LoVo (cell line): ENCODE measurements around the gene TUBA1A.
A peak's percentile ranks its signal among the peaks of the same experiment; 100 is the strongest.
"Not testable (repeated sequence)": the region's sequence is repeated elsewhere in the genome, so short reads cannot be mapped to it uniquely, and the experiment has no call there.

Experiments
- DNase-seq: peaks from one replicate; pipeline ENCODE4 v3.0.0-alpha.2; 2016; ENCODE audit warnings: low spot score

TUBA1A gene

GRCh38 chr12:49200919-49201594 is 12.2 kb upstream of the TUBA1A start:
- peak; percentile 66 for DNase-seq

- DNase-seq: no peak
These were observed 9.7 kb upstream of the TUBA1A start for GRCh38 chr12:49198431-49199155.

- no peak for DNase-seq
These were observed 8.4 kb upstream of the TUBA1A start for GRCh38 chr12:49197256-49197655.

GRCh38 chr12:49195736-49196135 is 6.9 kb upstream of the TUBA1A start:
- DNase-seq: no peak

GRCh38 chr12:49193746-49194145 is 4.9 kb upstream of the TUBA1A start:
- not testable (repeated sequence) for DNase-seq

- not testable (repeated sequence) for DNase-seq
These were observed 2.6 kb upstream of the TUBA1A start for GRCh38 chr12:49191498-49191897.

- no peak for DNase-seq
These were observed 2.1 kb upstream of the TUBA1A start for GRCh38 chr12:49190974-49191373.

- no peak for DNase-seq
These were observed 1.1 kb upstream of the TUBA1A start for GRCh38 chr12:49189731-49190716.

GRCh38 chr12:49188201-49188915 is 522 bp downstream of the TUBA1A start:
- peak; percentile 75 for DNase-seq

- no peak for DNase-seq
These were observed 1.7 kb downstream of the TUBA1A start for GRCh38 chr12:49187184-49187583.

- not testable (repeated sequence) for DNase-seq
These were observed 2.6 kb downstream of the TUBA1A start for GRCh38 chr12:49186307-49186706.

- not testable (repeated sequence) for DNase-seq
These were observed 4.2 kb downstream of the TUBA1A start for GRCh38 chr12:49184697-49185096.

- DNase-seq: not testable (repeated sequence)
These were observed 5.5 kb downstream of the TUBA1A start for GRCh38 chr12:49183214-49183950.

GRCh38 chr12:49174218-49174617 is 14.7 kb downstream of the TUBA1A start:
- DNase-seq: no peak

GRCh38 chr12:49170924-49171323 is 18.0 kb downstream of the TUBA1A start:
- DNase-seq: no peak

- no peak for DNase-seq
These were observed 23.8 kb downstream of the TUBA1A start for GRCh38 chr12:49165114-49165513.

- not testable (repeated sequence) for DNase-seq
These were observed 27.0 kb downstream of the TUBA1A start for GRCh38 chr12:49161901-49162300.

- DNase-seq: no peak
These were observed 27.6 kb downstream of the TUBA1A start for GRCh38 chr12:49161092-49161795.

- DNase-seq: no peak
These were observed 28.5 kb downstream of the TUBA1A start for GRCh38 chr12:49160399-49160798.

- no peak for DNase-seq
These were observed 34.7 kb downstream of the TUBA1A start for GRCh38 chr12:49154221-49154620.
